HG03342 (cell line): ENCODE measurements around the gene ACOT11.
"Not testable (repeated sequence)": the region's sequence is repeated elsewhere in the genome, so short reads cannot be mapped to it uniquely, and the experiment has no call there.

Experiments
- ATAC-seq: cut with Tn5 transposase; IDR thresholded peaks from one replicate; pipeline ENCODE4 v1.9.1; 2021; ENCODE audit warnings: mild to moderate bottlenecking, moderate library complexity; ENCODE audit not compliant: unreplicated experiment

The ACOT11 gene

DNA sequence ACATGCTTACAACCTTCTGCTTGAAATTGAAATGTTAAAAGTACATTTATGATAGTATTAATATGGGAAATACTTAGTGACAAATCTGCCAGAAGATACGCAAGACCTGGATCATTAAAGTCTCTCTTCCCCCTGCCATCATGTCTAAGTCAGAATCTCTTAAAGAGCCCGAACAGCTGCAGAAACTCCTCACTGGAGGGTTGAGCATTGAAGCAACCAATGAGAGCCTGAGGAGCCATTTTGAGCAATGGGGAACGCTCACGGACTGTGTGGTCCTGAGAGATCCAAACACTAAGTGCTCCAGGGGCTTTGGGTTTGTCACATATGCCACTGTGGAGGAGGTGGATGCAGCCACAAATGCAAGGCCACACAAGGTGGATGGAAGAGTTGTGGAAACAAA lies 11.4 kb upstream of the ACOT11 start:
- ATAC-seq, result not testable (repeated sequence)

- no peak for ATAC-seq
Measured at GRCh38 chr1:54537611-54538010, 10.4 kb upstream of the ACOT11 start.

GRCh38 chr1:54538538-54538937 lies 9.5 kb upstream of the ACOT11 start:
- ATAC-seq, result no peak

GRCh38 chr1:54540582-54541295 lies 7.3 kb upstream of the ACOT11 start:
- no peak for ATAC-seq

DNA sequence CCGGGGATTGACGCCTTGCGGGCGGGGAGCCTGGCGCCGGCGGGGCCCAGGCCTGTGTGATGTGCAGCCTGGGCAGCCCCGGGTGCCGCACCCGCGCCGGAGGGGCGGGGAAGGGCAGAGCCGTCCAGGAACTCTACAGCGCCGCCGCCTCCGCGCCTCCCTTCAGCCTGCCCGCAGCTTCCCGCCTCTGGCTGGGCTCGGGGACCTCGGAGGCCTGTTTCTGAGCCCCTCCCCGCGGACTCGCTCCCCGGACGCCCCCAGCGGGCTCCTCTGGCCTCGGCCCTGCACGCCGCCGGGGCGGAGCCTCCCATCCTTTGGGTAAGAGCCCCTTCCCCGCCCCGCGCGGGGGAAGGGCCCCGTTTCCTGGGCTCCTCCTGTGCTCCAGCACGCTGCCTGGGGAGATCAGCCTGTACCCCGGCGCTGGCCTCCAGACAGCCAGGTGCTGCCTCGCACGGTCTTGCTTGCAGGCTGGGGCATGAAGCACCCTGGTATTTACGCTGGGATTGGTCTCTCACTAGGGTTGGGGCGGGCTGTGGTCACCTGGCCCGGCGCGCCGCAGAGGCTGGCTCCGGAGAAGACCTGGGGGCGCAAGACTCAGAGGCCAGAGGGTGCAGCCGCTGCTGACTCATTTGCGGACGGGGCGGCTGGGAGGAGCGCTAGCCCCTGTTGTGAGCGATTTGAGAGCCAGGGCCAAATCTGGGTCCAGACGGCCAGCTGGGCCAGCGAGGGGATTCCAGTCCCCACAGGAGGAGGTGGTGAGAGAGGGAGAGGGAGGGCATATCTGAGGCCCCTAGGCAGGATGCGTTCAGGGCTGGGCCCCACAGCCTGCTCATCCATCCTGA lies 5.7 kb upstream of the ACOT11 start:
- peak; percentile 55 for ATAC-seq

DNA sequence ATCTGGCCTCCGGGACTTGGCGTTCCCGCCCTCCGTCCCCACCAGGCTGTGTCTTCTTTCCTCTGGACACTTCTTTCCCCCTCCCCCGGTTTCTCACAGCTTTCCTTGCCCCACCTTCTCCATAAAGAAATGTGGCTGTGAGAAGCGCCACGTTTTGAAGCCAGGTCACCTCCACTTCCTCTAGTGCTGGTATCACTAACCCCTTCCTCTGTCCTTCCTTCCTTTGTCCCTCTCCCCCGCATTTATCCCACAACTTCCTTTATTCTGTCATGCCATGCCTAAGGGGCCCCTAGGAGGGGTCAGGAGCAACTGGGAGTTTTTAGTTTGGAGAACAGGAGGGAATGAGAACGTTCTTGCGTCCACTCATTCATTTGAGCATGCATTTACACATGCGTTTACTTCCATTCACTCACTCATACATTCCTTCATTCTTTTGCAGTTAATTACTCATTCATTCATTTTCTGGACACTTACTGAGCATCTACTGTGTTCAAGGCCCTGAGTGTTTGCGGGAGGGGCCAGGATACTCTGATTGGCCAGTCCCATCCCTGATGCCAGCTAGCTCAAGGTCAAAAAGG lies 5.0 kb upstream of the ACOT11 start:
- no peak for ATAC-seq

DNA sequence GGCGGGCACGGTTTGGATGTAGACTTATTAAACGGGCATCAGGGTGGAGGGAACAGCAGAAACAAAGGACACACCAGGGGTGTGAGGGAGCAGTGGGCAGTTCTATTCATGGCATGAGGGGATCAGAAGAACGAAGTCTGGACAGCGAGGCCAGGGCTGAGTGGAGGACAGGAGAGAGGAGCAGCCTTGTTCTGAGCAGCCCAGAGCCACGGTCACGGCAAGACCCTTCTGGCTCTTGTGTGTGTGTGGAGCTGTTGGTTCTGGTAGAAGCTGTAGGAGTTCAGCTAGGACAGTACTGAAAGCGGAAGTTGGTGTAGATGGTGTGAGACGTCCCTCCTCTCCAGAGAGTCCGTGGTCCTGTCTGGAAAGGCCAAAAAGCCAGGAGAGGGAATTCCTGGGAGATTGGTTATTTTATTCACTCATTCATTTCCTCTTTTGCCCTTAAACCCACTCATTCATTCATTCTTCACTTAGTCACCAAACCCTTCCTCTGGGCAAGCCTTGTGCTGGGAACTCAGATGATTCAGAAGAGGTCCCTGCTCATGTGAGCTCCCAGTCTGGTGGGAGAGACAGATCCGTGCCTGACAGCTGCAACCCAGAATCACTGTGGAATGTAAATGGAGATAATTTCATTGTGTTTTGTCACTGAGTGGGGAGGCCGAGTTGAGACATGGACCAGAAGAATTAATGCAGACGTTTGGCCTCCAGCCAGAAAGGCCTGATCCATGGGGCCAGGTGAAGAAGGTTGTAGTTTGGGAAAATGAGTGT lies 4.1 kb upstream of the ACOT11 start:
- ATAC-seq, result no peak

DNA sequence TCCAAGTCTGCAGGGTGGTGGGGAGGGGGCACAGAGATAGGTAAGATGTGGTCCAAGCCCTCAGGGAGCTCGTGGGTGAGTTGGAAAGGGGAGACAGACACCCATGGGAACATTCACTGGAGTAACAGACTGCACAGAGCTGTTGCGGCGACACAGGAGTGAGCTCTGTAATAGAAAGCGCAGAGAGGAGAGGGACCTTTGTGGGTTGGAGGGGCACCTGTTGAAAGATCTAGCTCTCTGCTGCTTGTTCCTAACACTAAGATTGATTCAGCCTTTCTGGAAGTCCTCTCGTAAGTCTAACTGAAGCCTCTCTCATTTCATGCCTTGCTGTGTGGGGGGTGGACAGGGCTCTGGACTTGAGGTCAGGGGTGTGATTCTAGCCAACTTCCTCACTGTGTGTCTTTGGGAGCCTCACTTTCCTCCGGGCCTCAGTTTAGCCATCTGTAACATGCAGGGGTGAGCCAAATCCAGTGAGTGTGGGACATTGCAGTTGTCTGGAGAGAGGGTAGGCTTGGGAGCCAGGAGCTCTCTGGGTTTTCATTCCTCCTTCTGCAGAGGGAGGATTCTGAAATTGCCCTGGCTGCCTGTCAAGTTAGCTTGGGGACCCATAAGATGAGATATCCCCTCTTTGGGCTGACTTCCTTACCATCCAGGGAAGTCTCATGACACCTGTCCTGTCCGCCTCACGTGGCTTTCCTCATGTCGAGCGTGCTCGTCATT lies 2.0 kb upstream of the ACOT11 start:
- ATAC-seq, result no peak

DNA sequence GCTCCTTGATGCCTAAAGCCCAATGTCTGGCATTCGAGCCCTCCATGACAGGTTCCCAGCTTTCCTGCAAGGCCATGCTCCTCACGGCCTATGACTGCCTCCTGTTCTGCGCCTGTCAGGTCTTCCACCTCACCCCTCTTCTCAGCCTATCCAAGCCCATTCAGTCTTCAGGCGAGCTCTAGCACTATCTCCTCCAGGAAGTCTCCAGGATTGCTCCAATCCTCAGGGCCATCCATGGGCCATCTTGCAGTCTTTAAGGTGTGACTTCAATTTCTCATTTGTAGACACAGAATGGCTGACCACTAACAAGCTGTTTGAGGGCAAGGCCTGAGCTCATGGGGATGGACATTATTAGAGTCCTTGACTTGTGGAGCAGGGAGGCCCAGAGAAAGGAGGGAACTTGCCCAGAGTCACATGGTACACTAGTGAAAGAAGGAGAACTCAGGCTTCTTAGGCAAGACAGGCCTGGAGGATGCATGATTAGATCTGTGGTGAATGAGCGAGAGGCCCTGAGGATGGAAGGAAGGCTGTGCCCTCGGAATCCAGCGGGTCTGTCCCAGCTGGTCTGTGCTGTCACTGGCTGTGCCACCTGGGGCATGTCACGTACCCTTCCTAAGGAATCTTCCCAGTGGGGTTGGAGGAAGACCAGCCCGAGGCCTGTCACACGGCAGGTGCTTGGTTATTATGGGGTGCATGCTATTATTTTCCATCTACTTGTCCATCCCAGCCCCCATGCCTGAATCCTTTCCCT lies 1.2 kb upstream of the ACOT11 start:
- ATAC-seq, result no peak

GRCh38 chr1:54548389-54549044 lies 489 bp downstream of the ACOT11 start:
- no peak for ATAC-seq

- ATAC-seq, result no peak
Measured at GRCh38 chr1:54549181-54549924, 1.3 kb downstream of the ACOT11 start.

- ATAC-seq, result no peak
Measured at GRCh38 chr1:54551891-54552290, 3.9 kb downstream of the ACOT11 start.

GRCh38 chr1:54553602-54554313 lies 5.7 kb downstream of the ACOT11 start:
- no peak for ATAC-seq

DNA sequence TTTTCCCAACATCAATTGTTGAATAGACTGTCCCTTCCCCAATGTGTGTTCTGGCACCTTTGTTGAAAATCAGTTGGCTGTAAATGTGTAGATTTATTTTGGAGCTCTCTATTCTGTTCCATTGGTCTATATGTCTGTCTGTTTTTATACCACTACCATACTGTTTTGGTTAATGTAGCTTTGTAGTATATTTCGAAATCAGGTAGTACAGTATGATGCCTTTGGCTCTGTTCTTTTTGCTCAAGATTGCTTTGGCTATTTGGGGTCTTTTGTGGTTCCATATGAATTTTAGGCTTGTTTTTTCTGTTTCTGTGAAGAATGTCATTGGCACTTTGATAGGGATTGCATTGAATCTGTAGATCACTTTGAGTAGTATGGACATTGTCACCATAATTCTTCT lies 8.1 kb downstream of the ACOT11 start:
- no peak for ATAC-seq

- ATAC-seq, result no peak
Measured at GRCh38 chr1:54557671-54558355, 9.8 kb downstream of the ACOT11 start.

GRCh38 chr1:54558434-54559030 lies 10.5 kb downstream of the ACOT11 start:
- ATAC-seq, result no peak

- ATAC-seq, result no peak
Measured at GRCh38 chr1:54559111-54559548, 11.1 kb downstream of the ACOT11 start.
